Stimulated activated CD4-positive, alpha-beta T cell treated with anti-CD3 and anti-CD28 coated beads, TNF-alpha, amount 100 ng/mL, for 1 hour (primary cell): Measurements from ENCODE around the gene HMOX1.

Source experiments
- DNase-seq, 3 donors: peaks; one replicate each; pipeline ENCODE4 v3.0.0-alpha.2; 2020; ENCODE audit warnings: low read depth in 3 of 3, low spot score in 1 of 3

Gene HMOX1, protein sequence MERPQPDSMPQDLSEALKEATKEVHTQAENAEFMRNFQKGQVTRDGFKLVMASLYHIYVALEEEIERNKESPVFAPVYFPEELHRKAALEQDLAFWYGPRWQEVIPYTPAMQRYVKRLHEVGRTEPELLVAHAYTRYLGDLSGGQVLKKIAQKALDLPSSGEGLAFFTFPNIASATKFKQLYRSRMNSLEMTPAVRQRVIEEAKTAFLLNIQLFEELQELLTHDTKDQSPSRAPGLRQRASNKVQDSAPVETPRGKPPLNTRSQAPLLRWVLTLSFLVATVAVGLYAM

DNA sequence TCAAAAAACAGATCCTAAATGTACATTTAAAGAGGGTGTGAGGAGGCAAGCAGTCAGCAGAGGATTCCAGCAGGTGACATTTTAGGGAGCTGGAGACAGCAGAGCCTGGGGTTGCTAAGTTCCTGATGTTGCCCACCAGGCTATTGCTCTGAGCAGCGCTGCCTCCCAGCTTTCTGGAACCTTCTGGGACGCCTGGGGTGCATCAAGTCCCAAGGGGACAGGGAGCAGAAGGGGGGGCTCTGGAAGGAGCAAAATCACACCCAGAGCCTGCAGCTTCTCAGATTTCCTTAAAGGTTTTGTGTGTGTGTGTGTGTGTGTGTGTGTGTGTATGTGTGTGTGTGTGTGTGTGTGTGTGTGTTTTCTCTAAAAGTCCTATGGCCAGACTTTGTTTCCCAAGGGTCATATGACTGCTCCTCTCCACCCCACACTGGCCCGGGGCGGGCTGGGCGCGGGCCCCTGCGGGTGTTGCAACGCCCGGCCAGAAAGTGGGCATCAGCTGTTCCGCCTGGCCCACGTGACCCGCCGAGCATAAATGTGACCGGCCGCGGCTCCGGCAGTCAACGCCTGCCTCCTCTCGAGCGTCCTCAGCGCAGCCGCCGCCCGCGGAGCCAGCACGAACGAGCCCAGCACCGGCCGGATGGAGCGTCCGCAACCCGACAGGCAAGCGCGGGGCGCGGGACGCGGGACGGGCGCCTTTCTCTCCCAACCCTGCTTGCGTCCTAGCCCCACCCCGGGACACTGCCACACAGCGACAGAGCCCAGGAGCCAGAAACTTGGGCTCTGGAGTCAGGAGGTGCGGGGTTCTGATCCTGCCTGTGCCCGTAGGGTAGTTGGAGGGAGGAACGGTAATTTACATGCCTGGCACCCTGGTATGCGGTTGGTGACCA, at the start of gene HMOX1:
TSS of gene HMOX1 (plus strand) at position 560 of the 887 bp plus-strand sequence. CDS start at position 638, 78 bp downstream.
- peak in 1 of 3 donors; percentile 16 for DNase-seq

DNA sequence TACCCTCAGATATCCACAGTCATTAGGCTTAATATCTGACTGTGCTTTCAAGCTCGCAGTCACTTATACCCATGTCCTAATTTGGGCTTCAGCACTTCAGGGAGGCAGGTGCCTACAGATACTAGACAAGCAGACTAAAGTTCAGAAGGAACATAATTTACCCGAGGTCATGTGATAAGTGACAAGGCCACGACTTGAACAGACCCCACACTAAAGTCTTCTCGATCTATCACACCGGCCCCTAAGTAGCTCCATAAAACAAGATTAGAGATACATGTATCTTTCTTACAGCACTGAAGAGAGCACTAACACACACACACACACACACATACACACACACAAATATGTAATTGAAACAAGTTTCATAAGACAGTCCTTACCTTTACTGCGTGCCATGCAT, 48.6 kb upstream of the HMOX1 start:
- DNase-seq: no peak

DNA sequence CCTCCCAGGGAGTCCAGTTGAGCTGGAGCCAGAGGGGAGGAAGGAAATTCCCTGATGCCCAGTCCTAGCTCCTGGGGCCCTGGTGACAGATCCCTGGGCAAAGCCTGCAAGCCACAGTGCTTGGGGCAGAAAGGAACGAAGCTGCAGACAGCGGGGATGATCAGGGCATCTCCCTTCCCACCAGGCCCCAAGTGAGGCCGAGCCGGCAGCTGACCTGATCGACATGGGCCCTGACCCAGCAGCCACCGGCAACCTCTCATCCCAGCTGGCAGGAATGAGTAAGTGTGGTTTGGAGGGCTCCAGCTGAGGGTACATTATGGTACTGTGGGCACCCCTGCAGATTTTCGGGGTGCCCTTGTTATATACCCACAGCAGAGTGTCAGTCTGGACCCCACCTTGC, 47.7 kb upstream of the HMOX1 start:
- DNase-seq: no peak

DNA sequence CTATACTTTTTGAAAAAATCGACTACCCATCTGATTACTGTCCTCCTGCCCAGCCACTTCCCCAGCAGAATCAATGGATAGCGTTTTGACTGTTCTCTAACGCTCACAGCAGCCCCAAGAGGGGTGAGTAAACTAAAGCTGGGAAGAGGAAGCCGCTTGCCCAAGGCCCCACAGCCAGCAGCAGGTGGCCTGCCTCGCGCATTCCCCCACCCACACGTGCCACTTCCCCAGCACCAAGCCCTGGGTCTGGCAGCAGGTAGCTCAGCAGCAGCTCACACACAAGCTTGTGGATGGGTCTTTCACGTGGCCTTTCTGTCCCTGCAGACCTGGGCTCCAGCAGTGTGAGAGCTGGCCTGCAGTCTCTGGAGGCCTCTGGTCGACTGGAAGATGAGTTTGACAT, 46.9 kb upstream of the HMOX1 start:
- no peak for DNase-seq

GRCh38 chr22:35335468-35335867, 45.4 kb upstream of the HMOX1 start:
- DNase-seq: no peak

DNA sequence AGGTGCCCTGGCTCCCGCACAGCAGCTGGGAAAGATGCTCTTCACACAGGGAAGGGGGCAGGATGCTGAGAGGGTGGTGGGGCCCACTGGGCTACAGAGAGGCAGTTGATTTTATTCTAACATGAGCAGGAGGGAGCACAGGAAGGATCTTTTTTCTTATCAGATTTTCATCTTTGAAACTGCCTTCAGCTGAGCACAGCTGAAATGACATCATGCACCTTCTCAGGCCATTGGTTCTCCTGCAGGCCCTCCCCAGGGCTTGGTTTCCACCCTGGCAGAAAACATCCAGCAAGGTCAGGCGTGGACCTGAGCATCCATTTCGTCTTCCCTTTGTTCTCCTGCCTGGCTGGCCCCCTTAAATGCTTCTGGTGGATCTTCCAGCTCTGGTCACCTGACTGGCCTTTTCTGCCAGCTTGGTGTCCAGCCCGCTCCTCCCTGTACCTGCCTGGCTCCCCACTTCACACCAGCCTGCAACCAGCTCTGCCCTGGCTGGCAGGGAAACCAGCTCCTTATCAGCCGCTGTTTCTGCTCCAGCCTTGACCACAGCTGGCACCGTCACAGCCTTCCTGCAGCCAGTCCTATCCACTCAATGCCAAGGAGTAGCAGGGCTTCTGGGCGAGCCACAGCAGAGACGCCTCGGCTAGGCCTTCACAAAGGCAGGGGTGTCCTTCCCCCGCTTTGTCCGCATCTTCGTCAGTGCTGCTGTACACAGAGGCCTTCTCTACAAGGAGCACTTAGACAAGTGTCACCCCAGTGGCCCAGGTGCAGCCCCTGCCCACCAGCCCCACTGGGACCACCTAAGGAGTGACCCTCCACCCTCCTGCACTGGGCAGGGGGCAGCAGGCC, 44.7 kb upstream of the HMOX1 start:
- no peak for DNase-seq

DNA sequence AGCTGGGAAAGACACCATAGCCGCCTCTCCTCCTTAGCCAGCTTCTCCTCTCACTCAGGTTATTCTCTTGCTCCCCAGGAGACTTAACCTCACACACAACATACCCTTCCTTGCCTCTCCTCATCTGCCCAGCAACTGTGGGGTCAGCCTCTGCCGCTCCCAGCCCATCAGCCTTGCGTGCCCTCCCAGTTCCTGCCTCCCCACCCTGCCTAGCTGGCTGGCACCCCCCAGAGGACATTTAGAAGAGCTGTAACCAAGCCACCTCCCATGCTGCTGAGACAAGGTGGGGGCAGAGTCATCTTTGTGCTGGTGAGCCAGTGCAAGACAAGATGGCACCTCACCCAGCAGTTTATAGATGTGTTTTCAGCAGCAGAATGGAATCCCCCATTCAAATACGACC, 43.0 kb upstream of the HMOX1 start:
- DNase-seq: no peak

DNA sequence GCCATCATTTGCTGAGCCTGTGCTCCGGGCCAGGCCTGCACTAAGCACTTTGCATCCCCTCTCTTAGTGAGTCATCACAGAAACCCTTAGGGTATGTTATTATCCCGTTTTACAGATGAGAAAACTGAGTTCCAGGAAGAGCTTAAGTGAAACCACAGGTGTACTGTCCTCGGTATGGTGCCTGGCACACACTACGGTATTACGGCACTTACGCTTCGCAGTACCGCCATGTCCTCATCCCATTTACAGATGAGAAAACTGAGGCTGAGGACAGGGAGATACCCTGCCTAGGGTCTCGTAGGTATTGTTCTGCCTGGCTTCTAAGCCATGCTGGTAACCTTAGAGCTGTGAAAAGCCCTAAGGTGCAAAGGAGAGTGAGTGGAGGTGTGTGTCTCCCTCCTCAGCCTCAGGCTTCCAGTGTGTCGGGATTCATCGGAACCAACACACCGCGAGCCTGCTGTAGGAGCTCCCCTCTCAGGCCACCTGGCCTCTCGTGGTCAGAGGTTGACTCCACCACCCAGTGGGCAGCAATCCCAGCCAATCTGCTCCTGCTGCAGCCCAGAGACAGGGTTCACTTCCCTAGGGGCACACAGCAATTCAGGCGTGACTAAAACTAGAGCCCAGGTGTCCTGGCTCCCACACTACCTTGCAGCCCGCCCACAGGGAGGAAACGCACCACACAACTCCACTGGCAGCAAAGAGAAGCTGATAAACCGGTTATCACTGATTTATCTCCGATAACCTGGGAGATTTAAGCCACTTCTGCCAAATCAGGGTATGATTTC, 39.6 kb upstream of the HMOX1 start:
- DNase-seq: no peak

- no peak for DNase-seq
Observed at GRCh38 chr22:35342390-35342789, 38.5 kb upstream of the HMOX1 start.

- no peak for DNase-seq
Observed at GRCh38 chr22:35343664-35344550, 37.0 kb upstream of the HMOX1 start.

DNA sequence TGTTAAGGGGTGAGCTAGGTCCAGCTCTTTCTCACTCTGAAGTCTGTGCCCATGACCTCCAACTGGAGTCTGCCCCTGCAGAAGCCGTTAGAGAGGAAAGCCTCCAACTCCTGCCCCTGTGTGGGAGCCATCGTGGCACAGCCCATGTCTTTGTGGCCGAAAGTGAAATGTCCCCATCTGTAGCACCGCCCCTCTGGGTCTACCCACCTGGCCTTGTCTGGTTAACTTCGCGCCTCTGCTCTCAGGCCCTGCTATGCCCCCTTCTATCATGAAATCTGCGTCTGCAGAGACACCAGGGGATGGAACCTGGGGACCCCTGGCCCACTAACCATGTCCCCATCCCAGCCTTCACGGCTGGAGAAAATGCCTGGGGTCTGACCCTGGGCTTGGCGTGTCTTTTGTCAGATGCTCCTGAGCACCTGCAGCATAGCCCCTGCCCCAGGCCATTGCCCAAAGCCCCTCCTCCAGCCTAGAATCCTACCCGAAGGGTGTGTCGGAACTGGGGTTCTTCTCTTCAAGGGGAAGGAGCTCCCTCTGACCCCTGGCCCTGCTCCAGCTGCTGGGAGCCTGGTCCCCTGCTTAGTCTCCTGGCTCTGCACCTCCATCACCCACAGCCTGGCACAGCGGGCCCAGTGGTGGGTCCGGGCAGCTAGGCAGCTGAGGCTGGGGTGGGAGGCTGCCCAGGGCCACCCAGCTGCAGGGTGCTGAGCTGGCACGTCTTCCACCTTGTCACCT, 35.8 kb upstream of the HMOX1 start:
- no peak for DNase-seq

GRCh38 chr22:35345808-35346505, 34.9 kb upstream of the HMOX1 start:
- DNase-seq: no peak

- DNase-seq: no peak
Observed at GRCh38 chr22:35346596-35347220, 34.2 kb upstream of the HMOX1 start.

DNA sequence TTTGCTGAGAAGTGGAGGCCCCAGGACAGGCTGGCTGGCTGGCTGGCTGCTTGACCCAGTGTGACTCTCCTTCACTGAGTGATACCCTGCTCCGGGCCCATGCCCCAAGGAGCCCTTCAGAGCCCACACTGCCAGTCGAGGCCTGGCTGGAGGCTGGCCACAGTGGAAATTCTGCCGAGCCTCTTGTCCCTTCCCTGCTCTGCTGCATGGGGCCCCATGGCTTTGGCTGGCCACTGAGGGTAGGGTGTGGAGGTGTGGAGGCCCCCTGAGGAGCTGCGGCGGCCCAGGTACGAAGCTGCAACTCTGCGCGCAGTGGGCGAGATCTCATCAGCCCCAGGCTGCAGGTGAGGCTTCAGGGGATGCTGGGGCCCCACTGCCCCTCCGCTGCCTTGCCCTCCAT, 33.4 kb upstream of the HMOX1 start:
- DNase-seq: no peak

DNA sequence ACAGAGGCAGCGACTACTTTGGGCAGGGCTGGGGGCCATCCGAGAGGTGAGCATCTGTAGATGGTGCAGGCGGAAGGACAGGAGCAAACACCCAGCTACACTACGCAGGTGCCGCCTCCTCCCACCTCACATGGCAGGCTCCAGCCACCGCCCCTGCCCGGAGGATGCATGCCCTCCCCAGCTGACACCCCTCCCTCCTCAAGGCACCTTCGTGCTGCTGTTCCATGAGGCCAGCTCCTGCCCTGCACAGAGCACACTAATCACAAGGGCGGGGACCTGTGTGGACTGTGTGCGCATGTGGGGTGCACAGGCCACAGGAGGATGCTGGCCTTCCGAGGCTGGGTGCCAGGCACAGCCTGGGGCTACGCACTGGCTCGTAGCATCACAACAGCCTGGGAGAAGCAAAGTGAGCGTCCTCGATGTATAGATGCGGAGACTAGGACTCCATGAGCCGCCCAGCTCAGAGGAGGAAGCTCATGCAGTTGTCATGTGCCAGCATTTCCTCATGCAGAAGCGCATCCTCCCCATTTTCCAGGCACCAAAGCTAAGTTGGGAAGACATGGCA, 32.8 kb upstream of the HMOX1 start:
- DNase-seq: no peak

DNA sequence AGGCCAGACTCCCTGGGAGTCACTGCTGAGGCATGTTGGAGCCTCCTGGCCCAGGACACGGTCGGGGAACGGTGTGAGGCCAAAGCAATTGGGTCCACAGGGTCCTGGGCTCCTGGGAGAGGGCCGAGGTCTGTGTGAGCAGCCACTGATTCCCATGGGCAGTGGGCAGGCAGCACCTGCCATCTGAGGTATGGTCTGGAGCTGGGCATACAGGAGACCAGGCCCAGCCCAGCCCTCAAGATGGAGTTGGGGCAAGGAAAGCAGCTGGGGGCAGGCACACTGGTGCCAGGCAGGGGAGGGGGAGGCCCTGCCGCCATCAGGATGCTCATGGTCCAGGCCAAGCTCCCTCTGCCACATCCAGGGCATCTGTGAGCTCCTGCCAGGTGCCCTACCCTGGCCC, 32.2 kb upstream of the HMOX1 start:
- DNase-seq: no peak

DNA sequence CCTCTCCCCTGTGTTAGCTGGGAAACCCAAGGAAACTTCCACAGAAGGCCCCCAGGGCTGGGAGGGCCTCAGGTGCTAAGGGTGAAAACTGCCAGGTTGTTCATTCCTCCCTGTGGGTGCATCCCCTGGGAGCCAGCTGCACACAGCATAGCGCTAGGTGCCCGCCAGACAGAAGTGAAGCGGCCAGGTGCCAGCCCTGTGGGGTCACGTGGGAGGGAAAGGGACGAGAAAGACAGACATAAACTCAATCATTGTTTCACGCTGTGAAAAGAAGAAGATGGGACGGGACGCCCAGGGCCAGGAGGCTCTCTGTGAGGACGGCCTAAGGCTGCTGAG, 31.6 kb upstream of the HMOX1 start:
- DNase-seq: no peak
